Heart left ventricle (tissue), 16 donors: ENCODE results near the gene PPM1G. TPM values are rescaled to one million over a fixed set of nuclear protein-coding genes. Genes with fewer than 3 reads are reported as not detected.

Experiments
- ATAC-seq, 4 donors: fragments of 200-7000 bp; cut with Tn5 transposase; one replicate each; pipeline ENCODE4 v1.9.1; 2020 to 2022; ENCODE audit warnings: moderate library complexity in 4 of 4, mild to moderate bottlenecking in 3 of 4, moderate number of reproducible peaks in 1 of 4
- DNase-seq, 5 donors: peaks; one replicate each; pipeline ENCODE4 v3.0.0-alpha.2; 2020
- H3K27ac ChIP-seq, 12 donors: fragments of 200-600 bp; sonication (generic) in 4 of 12; one replicate each; pipeline versions ENCODE4 v1.5.0 to v1.8.0; 2016 to 2022; ENCODE audit warnings: mild to moderate bottlenecking in 2 of 12
- H3K27me3 ChIP-seq, 9 donors: fragments of 200-600 bp; sonication (generic) in 2 of 9; one replicate each; pipeline versions ENCODE4 v1.5.1 to v1.8.0; 2016 to 2022; ENCODE audit warnings: mild to moderate bottlenecking in 3 of 9
- H3K36me3 ChIP-seq, 9 donors: fragments of 200-600 bp; sonication (generic) in 2 of 9; one replicate each; pipeline versions ENCODE4 v1.5.0 to v1.8.0; 2018 to 2022; ENCODE audit warnings: mild to moderate bottlenecking in 2 of 9
- H3K4me1 ChIP-seq, 12 donors: fragments of 200-600 bp; sonication (generic) in 4 of 12; one replicate each; pipeline versions ENCODE4 v1.5.0 to v1.8.0; 2016 to 2022; ENCODE audit warnings: mild to moderate bottlenecking in 3 of 12
- H3K4me3 ChIP-seq, 12 donors: fragments of 200-600 bp; sonication (generic) in 4 of 12; one replicate each; pipeline versions ENCODE4 v1.5.0 to v1.8.0; 2017 to 2022; ENCODE audit warnings: mild to moderate bottlenecking in 9 of 12, moderate library complexity in 4 of 12
- H3K9me3 ChIP-seq, 12 donors: fragments of 200-600 bp; sonication (generic) in 4 of 12; one replicate each; pipeline versions ENCODE4 v1.5.0 to v1.8.0; 2016 to 2022; ENCODE audit warnings: mild to moderate bottlenecking in 1 of 12
- POLR2A ChIP-seq, 2 donors: fragments of 450-650 bp; IDR thresholded peaks; one replicate each; pipeline ENCODE4 v1.6.1; 2017; ENCODE audit warnings: antibody characterized with exemption in 2 of 2, mild to moderate bottlenecking in 2 of 2, moderate library complexity in 2 of 2
- WGBS, 4 donors: extraction: QIAGEN DNeasy Blood & Tissue Kit in 2 of 4; methylation state at CpG; one replicate each; pipeline versions ENCODE4 v1.1.5 to v1.1.7; 2013 to 2018; 5-methylcytosine and 5-hydroxymethylcytosine counted together
- intact Hi-C, 10 donors: fragments of 100-400 bp; cut with DNase I; formaldehyde crosslinking; loops; one replicate each; pipeline versions ENCODE4 v1.11.1 to v1.14.2; 2022
- long read RNA-seq, 3 donors: library from polyadenylated mRNA; unstranded; transcript quantifications; one replicate each; pipeline ENCODE4 v2.0.0, GENCODE V29; 2020 to 2021
- polyA plus RNA-seq, 2 donors: library from polyadenylated mRNA; stranded (reverse); fragments of 200-250 nt; gene quantifications; one replicate each; pipeline ENCODE4 v1.2.3, GENCODE V29; 2013
- total RNA-seq, 9 donors: library from RNA; depleted of rRNA in 2 of 9; stranded (reverse); fragments of >200 nt in 2 of 9; fragmentation: NEBNext Ultra II Directional in 3 of 9; extraction: Animal tissue kit (Norgen Biotek cat#: 25700) in 3 of 9; gene quantifications; one replicate each; pipeline versions ENCODE4 v1.1.0 to v1.2.4, GENCODE V29; 2016 to 2023
- TF ChIP-seq, protein P1 (sequence below), 12 donors: fragments of 200-600 bp; sonication (generic) in 4 of 12; IDR thresholded peaks; one replicate each; pipeline versions ENCODE4 v1.5.0 to v1.8.0; 2018 to 2022; ENCODE audit warnings: antibody characterized with exemption in 12 of 12, mild to moderate bottlenecking in 5 of 12
- donor health status: ischemic (EF 13 %, LVEDD 7.1; RV severe dilation, severe dysfunction).
- donor health status: healthy with polysubstance abuse.
- donor health status: DM: no; HTN: yes; CAD: no.
- donor health status: DM: no; HTN: no; CAD: no.
- donor health status: ischemic (EF 25% LVEDD 6.9; RV normal size, moderate dysfunction).
- donor health status: ischemic (EF 25% LVEDD 5.7; RV mildly dilated, moderate dysfunction).
- donor health status: healthy.
- donor health status: DM: yes; HTN: yes; CAD: no.
- donor health status: ischemic (EF 35%, LVEDD 5.7; RV mildly dilated, moderate dysfunction).
- donor health status: nonischemic (EF 11% LVEDD 7.7; RV severe dilation, severe dysfunction).
- donor health status: DM: yes; HTN: yes; CAD: no.
- donor health status: PGD.
- donor health status: ischemic (EF 29% LVEDD 5.4; RV normal size, mild dysfunction).
- donor health status: nonischemic (EF 23%, LVEDD 6.1; RV moderate dilation, normal function).

Gene PPM1G, protein sequence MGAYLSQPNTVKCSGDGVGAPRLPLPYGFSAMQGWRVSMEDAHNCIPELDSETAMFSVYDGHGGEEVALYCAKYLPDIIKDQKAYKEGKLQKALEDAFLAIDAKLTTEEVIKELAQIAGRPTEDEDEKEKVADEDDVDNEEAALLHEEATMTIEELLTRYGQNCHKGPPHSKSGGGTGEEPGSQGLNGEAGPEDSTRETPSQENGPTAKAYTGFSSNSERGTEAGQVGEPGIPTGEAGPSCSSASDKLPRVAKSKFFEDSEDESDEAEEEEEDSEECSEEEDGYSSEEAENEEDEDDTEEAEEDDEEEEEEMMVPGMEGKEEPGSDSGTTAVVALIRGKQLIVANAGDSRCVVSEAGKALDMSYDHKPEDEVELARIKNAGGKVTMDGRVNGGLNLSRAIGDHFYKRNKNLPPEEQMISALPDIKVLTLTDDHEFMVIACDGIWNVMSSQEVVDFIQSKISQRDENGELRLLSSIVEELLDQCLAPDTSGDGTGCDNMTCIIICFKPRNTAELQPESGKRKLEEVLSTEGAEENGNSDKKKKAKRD
- total RNA-seq (10 to 100 TPM; 31.7 to 49.7 (median 40.2) TPM), polyA plus RNA-seq (10 to 100 TPM; 31.2 to 87.2 TPM)
- long read RNA-seq, donor 1, transcript PPM1G-201 (10 exons, 2,311 nt), result major isoform, 64 of 78 reads
- long read RNA-seq, donor 1, partial matches to known transcripts, result 7 of 78 reads
- long read RNA-seq, donor 1, other reads (novel, unspliced or antisense), result 7 of 78 reads
- long read RNA-seq, donor 2, transcript PPM1G-201 (10 exons, 2,311 nt), result major isoform, 327 of 382 reads
- long read RNA-seq, donor 2, partial matches to known transcripts, result 39 of 382 reads
- long read RNA-seq, donor 2, other reads (novel, unspliced or antisense), result 16 of 382 reads
- long read RNA-seq, donor 3, transcript PPM1G-201 (10 exons, 2,311 nt), result major isoform, 96 of 115 reads
- long read RNA-seq, donor 3, partial matches to known transcripts, result 12 of 115 reads
- long read RNA-seq, donor 3, other reads (novel, unspliced or antisense), result 7 of 115 reads

DNA sequence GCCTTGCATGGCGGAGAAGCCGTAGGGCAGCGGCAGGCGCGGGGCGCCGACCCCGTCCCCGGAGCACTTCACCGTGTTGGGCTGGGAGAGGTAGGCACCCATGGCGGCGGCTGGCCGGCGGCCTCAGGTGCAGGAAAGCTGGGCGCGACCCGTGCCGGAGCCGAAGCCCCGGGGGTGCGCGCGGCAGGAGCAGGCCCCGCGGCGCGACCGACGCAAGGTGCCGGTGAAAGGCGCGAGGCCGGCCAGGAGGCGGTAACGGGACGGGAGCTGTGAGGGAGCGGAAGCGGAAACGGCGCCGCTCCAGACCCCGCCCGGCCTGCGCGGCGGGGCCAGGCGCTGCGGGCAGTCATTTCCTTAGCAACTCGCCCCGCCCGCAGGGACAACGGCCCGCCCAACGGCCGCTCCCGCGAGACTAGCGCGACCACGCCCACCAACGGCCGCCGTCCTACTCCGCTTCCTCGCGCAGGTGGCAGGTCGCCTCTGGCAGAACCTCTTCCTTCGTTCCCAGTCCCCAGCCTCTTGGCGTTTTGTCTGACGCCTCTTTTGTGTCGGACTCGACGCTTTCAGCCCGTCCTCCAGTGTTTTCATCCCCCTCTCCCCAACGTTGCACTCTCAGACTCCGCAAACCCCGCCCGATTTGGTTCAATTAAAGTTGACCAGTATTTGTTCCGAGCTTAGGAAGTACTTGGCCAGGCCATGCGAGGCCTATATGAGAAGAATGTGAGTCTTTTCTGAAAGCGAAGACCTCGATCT lies at the start of gene PPM1G:
TSS of gene PPM1G (minus strand) at position 271 of the 753 bp plus-strand sequence. CDS start at position 102, 169 bp downstream.
- ATAC-seq (peak; percentile 99 to 100 (median 100)), DNase-seq (peak; percentile 95 to 98 (median 96))
- intact Hi-C loops, result loop anchor here in 8 of 10 donors (1.0 to 2.0 kb wide), 3 partner anchors 19 to 53 kb away; partner anchors contain the start of genes NRBP1 (in 8 of the 8) and GTF3C2 (in 1 of the 8)
- Histone ChIP-seq H3K27ac (peak within 1 kb of the TSS; percentile 11 to 96 (median 90)), H3K9me3 (no peaks in the 10 kb centered on the region), H3K36me3 (peaks cover 0 to 16% (median 5%) of the 10 kb centered on the region in 9 donors), H3K27me3 (no peaks in the 10 kb centered on the region), H3K4me3 (peak within 1 kb of the TSS; percentile 69 to 100 (median 98)), H3K4me1 (peaks cover 0 to 33% (median 20%) of the 10 kb centered on the region in 12 donors)
- TF ChIP-seq POLR2A (IDR thresholded peaks at IDR 0.05), result peak in 1 of 2 donors; percentile 72
- TF ChIP-seq, protein P1, sequence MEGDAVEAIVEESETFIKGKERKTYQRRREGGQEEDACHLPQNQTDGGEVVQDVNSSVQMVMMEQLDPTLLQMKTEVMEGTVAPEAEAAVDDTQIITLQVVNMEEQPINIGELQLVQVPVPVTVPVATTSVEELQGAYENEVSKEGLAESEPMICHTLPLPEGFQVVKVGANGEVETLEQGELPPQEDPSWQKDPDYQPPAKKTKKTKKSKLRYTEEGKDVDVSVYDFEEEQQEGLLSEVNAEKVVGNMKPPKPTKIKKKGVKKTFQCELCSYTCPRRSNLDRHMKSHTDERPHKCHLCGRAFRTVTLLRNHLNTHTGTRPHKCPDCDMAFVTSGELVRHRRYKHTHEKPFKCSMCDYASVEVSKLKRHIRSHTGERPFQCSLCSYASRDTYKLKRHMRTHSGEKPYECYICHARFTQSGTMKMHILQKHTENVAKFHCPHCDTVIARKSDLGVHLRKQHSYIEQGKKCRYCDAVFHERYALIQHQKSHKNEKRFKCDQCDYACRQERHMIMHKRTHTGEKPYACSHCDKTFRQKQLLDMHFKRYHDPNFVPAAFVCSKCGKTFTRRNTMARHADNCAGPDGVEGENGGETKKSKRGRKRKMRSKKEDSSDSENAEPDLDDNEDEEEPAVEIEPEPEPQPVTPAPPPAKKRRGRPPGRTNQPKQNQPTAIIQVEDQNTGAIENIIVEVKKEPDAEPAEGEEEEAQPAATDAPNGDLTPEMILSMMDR (IDR thresholded peaks at IDR 0.05), result peak in 1 of 12 donors; percentile 13
- WGBS, 4 donors, result 1% methylated on average over 23 to 82 of the region's 82 CpGs

DNA sequence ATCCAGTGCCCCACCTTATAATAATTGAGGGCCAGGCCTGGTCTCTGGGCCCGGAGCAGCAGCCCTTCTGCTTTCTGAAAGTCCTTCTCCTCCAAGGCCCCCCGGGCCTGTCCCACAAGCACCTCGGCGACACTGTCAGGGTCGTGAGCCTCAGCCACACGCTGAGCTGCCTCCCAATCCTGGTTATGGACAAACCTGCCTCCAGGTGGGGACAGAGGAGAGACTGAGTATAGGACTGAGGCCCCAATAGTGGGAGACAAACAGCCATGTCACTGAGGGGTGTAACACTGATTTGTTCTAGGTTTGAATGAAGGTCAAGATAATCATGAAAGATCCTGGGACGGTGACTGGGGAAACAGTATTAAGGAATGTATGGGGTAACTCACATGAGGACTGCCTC lies 44.6 kb upstream of the PPM1G start:
- TF ChIP-seq, protein P1 (IDR thresholded peaks at IDR 0.05), result no peak
- no peak for TF ChIP-seq POLR2A (IDR thresholded peaks at IDR 0.05)
- no peak for ATAC-seq
- Histone ChIP-seq H3K9me3 (no peaks in the 10 kb centered on the region), H3K27ac (no peak overlapping the region), H3K27me3 (no peaks in the 10 kb centered on the region), H3K4me3 (no peak overlapping the region), H3K4me1 (no peaks in the 10 kb centered on the region), H3K36me3 (peaks cover 0 to 100% (median 85%) of the 10 kb centered on the region in 9 donors)
- intact Hi-C loops, result no loop called here
- DNase-seq, result no peak
- WGBS, 4 donors, result 89 to 92% (median 90%) methylated on average over 7 of the region's 7 CpGs

DNA sequence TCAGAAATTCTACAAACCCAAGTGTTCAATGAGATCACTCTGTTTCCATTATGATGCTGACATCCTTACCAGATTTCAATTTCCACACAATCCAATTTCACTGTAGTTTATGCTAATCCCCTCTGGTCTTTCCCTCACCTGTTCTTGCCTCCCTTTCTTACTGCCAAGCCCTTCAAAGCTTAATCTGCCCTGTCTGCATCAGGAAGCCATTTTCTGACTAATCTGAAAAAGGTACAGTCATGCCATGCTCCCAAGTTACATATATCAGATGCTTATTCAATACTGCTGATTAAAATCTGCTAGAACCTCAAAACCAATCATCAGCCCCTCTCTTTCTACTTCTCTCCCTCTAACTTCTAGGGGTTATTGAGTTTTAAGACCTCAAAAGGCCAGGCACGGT lies 41.7 kb upstream of the PPM1G start:
- peaks cover 0 to 96% (median 78%) of the 10 kb centered on the region in 9 donors for H3K36me3 ChIP-seq
- H3K4me1 ChIP-seq, result no peaks in the 10 kb centered on the region
- intact Hi-C loops, result no loop called here
- no peak for ATAC-seq
- no peak for DNase-seq
- WGBS, 4 donors, result 30 to 100% (median 95%) methylated on average over 1 of the region's 1 CpG
- H3K4me3 ChIP-seq, result no peak overlapping the region
- no peaks in the 10 kb centered on the region for H3K27me3 ChIP-seq
- no peaks in the 10 kb centered on the region for H3K9me3 ChIP-seq
- H3K27ac ChIP-seq, result no peak overlapping the region
- TF ChIP-seq, protein P1 (IDR thresholded peaks at IDR 0.05), result no peak
